NCI-H82 (cell line): ENCODE measurements around the gene CRACR2B.

Experiments
- DNase-seq: peaks from one replicate; lab custom pipeline; 2025; lab: John Stamatoyannopoulos, UW

Gene CRACR2B

GRCh38 chr11:811446-812245, 16.1 kb upstream of the CRACR2B start:
- no peak for DNase-seq

- DNase-seq, result no peak
Observed at GRCh38 chr11:812390-812789, 15.3 kb upstream of the CRACR2B start.

- DNase-seq, result no peak
Observed at GRCh38 chr11:813072-813455, 14.7 kb upstream of the CRACR2B start.

- peak; percentile 26 for DNase-seq
Observed at GRCh38 chr11:813456-814096, 14.1 kb upstream of the CRACR2B start.

GRCh38 chr11:815675-816432, 11.9 kb upstream of the CRACR2B start:
- no peak for DNase-seq

- DNase-seq, result peak; percentile 55
Observed at GRCh38 chr11:816433-816779, 11.3 kb upstream of the CRACR2B start.

GRCh38 chr11:818396-819128, 9.2 kb upstream of the CRACR2B start, which contains the start of gene PNPLA2:
TSS of gene PNPLA2 (plus strand) at chr11:818914. CDS start at chr11:819719, 805 bp downstream.
- no peak for DNase-seq

- DNase-seq, result peak; percentile 93
Observed at GRCh38 chr11:819129-819931, 8.4 kb upstream of the CRACR2B start.

GRCh38 chr11:819943-820649, 7.6 kb upstream of the CRACR2B start:
- peak; percentile 84 for DNase-seq

- DNase-seq, result no peak
Observed at GRCh38 chr11:820655-821511, 6.8 kb upstream of the CRACR2B start.

- DNase-seq, result no peak
Observed at GRCh38 chr11:821512-822371, 6.0 kb upstream of the CRACR2B start.

GRCh38 chr11:823441-824291, 4.1 kb upstream of the CRACR2B start:
- DNase-seq, result no peak

- DNase-seq, result peak; percentile 76
Observed at GRCh38 chr11:824292-824880, 3.3 kb upstream of the CRACR2B start.

GRCh38 chr11:824942-825341, 2.8 kb upstream of the CRACR2B start:
- DNase-seq, result peak; percentile 49

- no peak for DNase-seq
Observed at GRCh38 chr11:825366-826226, 2.1 kb upstream of the CRACR2B start.

- DNase-seq, result no peak
Observed at GRCh38 chr11:826227-826621, 1.5 kb upstream of the CRACR2B start.

GRCh38 chr11:826836-827145, 928 bp upstream of the CRACR2B start:
- DNase-seq, result no peak
